Mesodermal cell (in vitro differentiated cells): Measurements from ENCODE around the gene NDUFAF4.

ENCODE experiments used
- H3K27ac ChIP-seq: 2 replicates; pipeline ENCODE4 v1.7.0; 2013; ENCODE audit warnings: mild to moderate bottlenecking, low read depth, low read length, moderate library complexity; ENCODE audit not compliant: severe bottlenecking
- H3K36me3 ChIP-seq: 2 replicates; pipeline ENCODE4 v1.7.1; 2013; ENCODE audit warnings: mild to moderate bottlenecking, low read length, moderate library complexity; ENCODE audit not compliant: control insufficient read depth, insufficient read depth
- H3K4me1 ChIP-seq: one replicate; pipeline ENCODE4 v1.7.1; 2013; ENCODE audit warnings: mild to moderate bottlenecking, low read length; ENCODE audit not compliant: insufficient read depth, control insufficient read depth, poor library complexity, severe bottlenecking
- H3K4me3 ChIP-seq: 2 replicates; pipeline ENCODE4 v1.7.0; 2013; ENCODE audit warnings: low read length, control low read depth, mild to moderate bottlenecking; ENCODE audit not compliant: insufficient read depth, poor library complexity, severe bottlenecking; ENCODE audit errors: extremely low read depth
- H3K9me3 ChIP-seq: 2 replicates; pipeline ENCODE4 v1.7.1; 2013; ENCODE audit warnings: mild to moderate bottlenecking, low read length, moderate library complexity; ENCODE audit not compliant: control insufficient read depth
- WGBS, 2 experiments: methylation state at CpG; one replicate each; pipeline ENCODE4 v1.1.5; 2013; ENCODE audit warnings: missing lambda C conversion rate in 2 of 2; ENCODE audit not compliant: insufficient coverage in 2 of 2; 5-methylcytosine and 5-hydroxymethylcytosine counted together

Gene NDUFAF4

GRCh38 chr6:96864216-96865054 lies 33.3 kb downstream of the NDUFAF4 start:
- H3K4me1 ChIP-seq: no peaks in the 10 kb centered on the region
- H3K4me3 ChIP-seq: no peak overlapping the region
- no peak overlapping the region for H3K27ac ChIP-seq
- WGBS, 2 experiments: 80% methylated on average over 1 of the region's 3 CpGs; no CpG with 5 or more reads in 1 of the 2 experiments
- no peaks in the 10 kb centered on the region for H3K36me3 ChIP-seq
- H3K9me3 ChIP-seq: no peaks in the 10 kb centered on the region

- Histone ChIP-seq H3K36me3 (no peaks in the 10 kb centered on the region), H3K4me1 (no peaks in the 10 kb centered on the region), H3K9me3 (no peaks in the 10 kb centered on the region), H3K4me3 (no peak overlapping the region), H3K27ac (no peak overlapping the region)
- WGBS, 2 experiments: no CpG with 5 or more reads among the region's 1 CpG
These were observed 35.1 kb downstream of the NDUFAF4 start for GRCh38 chr6:96862560-96862959.

GRCh38 chr6:96861588-96861987 lies 36.1 kb downstream of the NDUFAF4 start:
- H3K4me1 ChIP-seq: no peaks in the 10 kb centered on the region
- no peaks in the 10 kb centered on the region for H3K36me3 ChIP-seq
- H3K4me3 ChIP-seq: no peak overlapping the region
- no peak overlapping the region for H3K27ac ChIP-seq
- no peaks in the 10 kb centered on the region for H3K9me3 ChIP-seq

GRCh38 chr6:96856856-96857255 lies 40.8 kb downstream of the NDUFAF4 start:
- Histone ChIP-seq H3K36me3 (no peaks in the 10 kb centered on the region), H3K27ac (no peak overlapping the region), H3K4me3 (no peak overlapping the region), H3K4me1 (no peaks in the 10 kb centered on the region), H3K9me3 (no peaks in the 10 kb centered on the region)
- 86 to 91% methylated on average over 1 of the region's 1 CpG for WGBS, 2 experiments

- WGBS, 2 experiments: no CpG with 5 or more reads among the region's 2 CpGs
- H3K36me3 ChIP-seq: no peaks in the 10 kb centered on the region
- no peak overlapping the region for H3K27ac ChIP-seq
- no peaks in the 10 kb centered on the region for H3K9me3 ChIP-seq
- H3K4me3 ChIP-seq: no peak overlapping the region
- H3K4me1 ChIP-seq: no peaks in the 10 kb centered on the region
These were observed 44.6 kb downstream of the NDUFAF4 start for GRCh38 chr6:96853083-96853482.

- H3K4me1 ChIP-seq: no peaks in the 10 kb centered on the region
- 86 to 100% methylated on average over 2 to 3 of the region's 3 CpGs for WGBS, 2 experiments
- H3K4me3 ChIP-seq: no peak overlapping the region
- H3K9me3 ChIP-seq: no peaks in the 10 kb centered on the region
- no peak overlapping the region for H3K27ac ChIP-seq
- H3K36me3 ChIP-seq: no peaks in the 10 kb centered on the region
These were observed 45.1 kb downstream of the NDUFAF4 start for GRCh38 chr6:96852605-96853004.

- Histone ChIP-seq H3K4me1 (no peaks in the 10 kb centered on the region), H3K4me3 (no peak overlapping the region), H3K36me3 (no peaks in the 10 kb centered on the region), H3K27ac (no peak overlapping the region), H3K9me3 (no peaks in the 10 kb centered on the region)
- WGBS, 2 experiments: 76 to 100% methylated on average over 2 to 4 of the region's 8 CpGs
These were observed 45.8 kb downstream of the NDUFAF4 start for GRCh38 chr6:96851858-96852257.

- Histone ChIP-seq H3K4me1 (no peaks in the 10 kb centered on the region), H3K9me3 (no peaks in the 10 kb centered on the region), H3K36me3 (no peaks in the 10 kb centered on the region), H3K4me3 (no peak overlapping the region), H3K27ac (no peak overlapping the region)
- 71% methylated on average over 1 of the region's 2 CpGs; no CpG with 5 or more reads in 1 of the 2 experiments for WGBS, 2 experiments
These were observed 48.1 kb downstream of the NDUFAF4 start for GRCh38 chr6:96849615-96850014.

GRCh38 chr6:96844530-96844929 lies 53.2 kb downstream of the NDUFAF4 start:
- Histone ChIP-seq H3K36me3 (no peaks in the 10 kb centered on the region), H3K4me1 (no peaks in the 10 kb centered on the region), H3K4me3 (no peak overlapping the region)

GRCh38 chr6:96841345-96841744 lies 56.3 kb downstream of the NDUFAF4 start:
- H3K9me3 ChIP-seq: no peaks in the 10 kb centered on the region
- no peaks in the 10 kb centered on the region for H3K4me1 ChIP-seq
- H3K27ac ChIP-seq: no peak overlapping the region
- no peak overlapping the region for H3K4me3 ChIP-seq
- H3K36me3 ChIP-seq: no peaks in the 10 kb centered on the region
- WGBS, 2 experiments: 90 to 100% methylated on average over 1 of the region's 2 CpGs

More at GRCh38 chr6:96844530-96844929, 53.2 kb downstream of the NDUFAF4 start:
- H3K27ac ChIP-seq: no peak overlapping the region
- no peaks in the 10 kb centered on the region for H3K9me3 ChIP-seq
